Hindlimb muscle (tissue), 1 donor: ENCODE data around the gene RNF144B. TPM values are rescaled to one million over a fixed set of nuclear protein-coding genes. Genes with fewer than 3 reads are reported as not detected.

ENCODE experiments used
- DNase-seq: peaks from one replicate; pipeline ENCODE4 v3.0.0-alpha.2; 2013
- polyA plus RNA-seq: library from polyadenylated mRNA; unstranded; fragments of 120-200 nt; gene quantifications from one replicate; pipeline ENCODE4 v1.2.1, GENCODE V29; 2013; ENCODE audit not compliant: insufficient read length

RNF144B gene
- polyA plus RNA-seq, 1 donor = 12.0 TPM

- DNase-seq = no peak
These were observed 23.3 kb downstream of the RNF144B start for GRCh38 chr6:18410412-18410811.

- no peak for DNase-seq
These were observed 24.9 kb downstream of the RNF144B start for GRCh38 chr6:18412068-18412467.

DNA sequence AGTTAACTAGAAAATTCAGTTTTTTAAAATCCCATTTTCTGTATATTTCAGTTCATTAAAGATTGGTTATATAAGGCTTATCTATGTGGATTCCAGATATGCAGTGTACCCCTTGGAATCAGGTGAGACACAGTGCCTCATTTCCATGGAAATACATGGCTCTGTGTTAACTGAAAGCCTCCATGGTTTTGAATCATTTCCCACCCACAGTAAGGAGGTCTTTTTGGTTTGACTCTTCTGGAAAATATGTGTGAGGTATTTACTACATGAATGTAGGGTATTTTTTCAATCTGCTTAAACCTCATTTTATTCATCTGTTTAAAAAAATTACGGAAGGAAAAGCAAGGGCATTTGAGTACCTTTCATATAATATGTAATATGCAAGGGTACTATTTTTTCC lies 25.5 kb downstream of the RNF144B start:
- no peak for DNase-seq

GRCh38 chr6:18413381-18413780 lies 26.2 kb downstream of the RNF144B start:
- DNase-seq = no peak

GRCh38 chr6:18414116-18414515 lies 27.0 kb downstream of the RNF144B start:
- no peak for DNase-seq

DNA sequence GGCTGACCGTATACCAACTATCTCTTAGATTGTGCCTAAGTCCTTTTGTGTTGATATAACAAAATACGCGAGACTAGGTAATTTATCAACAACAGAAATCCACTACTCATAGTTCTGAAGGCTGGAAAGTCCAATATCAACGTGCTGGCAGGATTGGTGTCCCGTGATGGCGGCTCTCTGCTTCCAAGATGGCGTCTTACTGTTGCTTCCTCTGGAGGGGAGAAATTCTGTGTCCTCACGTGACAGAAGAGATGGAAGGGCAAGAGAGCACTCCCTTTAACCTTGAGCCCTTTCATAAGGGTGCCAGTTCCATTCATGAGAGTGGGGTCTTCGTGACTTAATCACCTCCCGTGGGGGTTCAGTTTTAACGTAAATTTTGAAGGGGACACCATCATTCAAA lies 28.1 kb downstream of the RNF144B start:
- DNase-seq = no peak

GRCh38 chr6:18415671-18416340 lies 28.7 kb downstream of the RNF144B start:
- DNase-seq = peak; percentile 56

DNA sequence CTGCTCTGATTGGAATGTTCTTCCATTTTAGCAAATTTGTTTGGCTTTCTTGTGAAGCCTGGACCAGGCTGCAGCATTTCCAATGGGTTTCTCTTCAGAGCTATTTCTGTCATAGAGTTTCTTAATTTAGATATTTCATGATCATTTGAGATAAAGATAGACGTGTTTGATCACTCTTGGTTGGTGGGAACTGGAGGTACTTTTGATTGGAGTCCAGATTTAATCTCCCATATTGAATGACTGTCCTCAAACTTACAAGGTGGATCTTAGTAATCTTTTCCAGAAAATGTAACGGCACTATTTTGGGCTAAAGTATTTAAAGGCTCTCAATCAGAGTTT lies 29.2 kb downstream of the RNF144B start:
- no peak for DNase-seq

GRCh38 chr6:18420328-18420727 lies 33.2 kb downstream of the RNF144B start:
- no peak for DNase-seq

- DNase-seq = no peak
These were observed 35.0 kb downstream of the RNF144B start for GRCh38 chr6:18422136-18422535.

GRCh38 chr6:18423426-18423825 lies 36.3 kb downstream of the RNF144B start:
- no peak for DNase-seq

- no peak for DNase-seq
These were observed 37.1 kb downstream of the RNF144B start for GRCh38 chr6:18424201-18424600.

DNA sequence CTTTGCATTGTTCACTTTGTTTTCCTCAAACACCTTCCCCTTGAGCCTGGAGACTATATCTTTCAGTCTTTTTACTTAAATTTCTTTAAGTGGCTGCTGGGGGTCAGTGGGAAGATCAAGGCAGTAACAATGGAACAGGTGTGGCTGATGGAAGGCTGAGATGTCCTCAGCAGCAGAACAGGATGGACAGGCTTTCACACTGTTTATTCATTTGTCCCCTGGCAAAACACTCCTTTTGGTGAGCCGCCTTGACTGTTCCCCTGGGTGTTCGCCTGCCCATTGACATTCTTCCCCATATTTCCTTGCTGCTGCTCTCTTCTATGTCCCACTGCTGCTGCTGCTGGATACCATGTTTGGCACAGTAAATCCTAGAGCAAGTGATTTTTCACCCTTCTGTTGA lies 38.1 kb downstream of the RNF144B start:
- no peak for DNase-seq

DNA sequence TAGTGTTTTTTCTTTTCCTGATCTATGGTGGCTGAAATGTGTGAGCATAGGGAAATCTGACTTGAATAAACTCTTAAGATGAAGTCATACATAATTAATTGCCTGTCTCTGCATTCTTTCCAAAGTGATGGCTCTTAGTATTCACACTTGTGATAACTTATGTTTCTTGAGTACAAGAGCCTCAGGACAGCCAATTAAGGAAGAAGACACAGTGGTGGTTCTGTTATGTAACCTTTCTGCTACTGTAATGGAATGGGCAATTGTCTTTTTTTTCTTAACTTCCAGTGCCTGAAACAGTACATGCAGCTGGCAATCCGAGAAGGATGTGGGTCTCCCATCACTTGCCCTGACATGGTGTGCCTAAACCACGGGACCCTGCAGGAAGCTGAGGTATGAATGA lies 40.1 kb downstream of the RNF144B start:
- DNase-seq = no peak

DNA sequence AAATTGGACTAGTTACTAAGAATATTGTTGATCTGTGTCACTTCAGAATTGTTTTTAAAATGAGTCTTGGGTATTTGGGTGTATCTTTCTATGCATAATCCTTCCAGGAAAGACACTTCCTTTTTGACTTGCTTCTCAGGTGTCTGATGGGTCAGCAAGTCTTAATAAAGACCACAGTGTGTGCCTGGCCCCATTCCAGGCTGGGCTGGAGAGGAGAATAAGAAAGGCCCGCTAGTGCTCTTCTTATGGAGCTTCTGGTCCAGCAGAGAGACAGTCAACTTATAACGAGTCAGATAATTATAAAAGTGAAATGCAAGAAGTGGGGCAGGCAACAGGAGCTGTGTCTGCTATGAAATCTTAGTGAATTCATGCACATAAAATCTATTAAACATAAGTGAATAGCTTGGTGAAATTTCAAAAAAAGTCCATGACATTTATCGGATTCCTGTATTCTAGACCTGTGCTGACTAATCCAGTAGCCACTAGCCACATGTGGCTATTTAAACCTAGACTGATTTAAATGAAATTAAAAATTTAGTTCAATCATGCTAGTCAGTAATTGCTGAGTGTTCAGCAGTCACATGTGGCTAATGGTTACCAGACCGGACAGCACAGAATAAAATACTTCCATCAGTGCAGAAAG lies 42.6 kb downstream of the RNF144B start:
- DNase-seq = no peak

GRCh38 chr6:18431581-18431980 lies 44.4 kb downstream of the RNF144B start:
- no peak for DNase-seq

GRCh38 chr6:18432180-18432579 lies 45.0 kb downstream of the RNF144B start:
- DNase-seq = no peak

DNA sequence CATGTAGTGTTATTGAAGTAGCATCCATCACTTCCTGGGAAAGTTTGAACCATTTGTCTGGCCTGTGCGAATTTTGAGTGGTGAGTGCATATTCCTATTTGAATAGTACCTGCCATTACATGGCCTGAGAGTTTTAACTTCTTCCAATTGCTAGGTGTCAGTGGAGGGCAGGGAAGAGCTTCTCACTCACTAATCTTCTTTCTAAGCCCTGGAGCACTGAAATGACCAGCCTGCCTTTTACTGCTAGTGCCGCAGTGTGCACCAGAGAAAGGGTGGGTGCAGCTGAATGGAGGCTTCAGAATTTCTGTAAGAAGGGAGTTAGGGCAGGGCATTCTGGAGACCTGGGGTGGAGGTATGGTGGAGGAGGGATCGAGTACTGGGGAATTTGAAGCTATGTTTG lies 45.5 kb downstream of the RNF144B start:
- DNase-seq = no peak

- DNase-seq = no peak
These were observed 45.9 kb downstream of the RNF144B start for GRCh38 chr6:18433059-18433458.

- no peak for DNase-seq
These were observed 49.2 kb downstream of the RNF144B start for GRCh38 chr6:18436341-18436740.

DNA sequence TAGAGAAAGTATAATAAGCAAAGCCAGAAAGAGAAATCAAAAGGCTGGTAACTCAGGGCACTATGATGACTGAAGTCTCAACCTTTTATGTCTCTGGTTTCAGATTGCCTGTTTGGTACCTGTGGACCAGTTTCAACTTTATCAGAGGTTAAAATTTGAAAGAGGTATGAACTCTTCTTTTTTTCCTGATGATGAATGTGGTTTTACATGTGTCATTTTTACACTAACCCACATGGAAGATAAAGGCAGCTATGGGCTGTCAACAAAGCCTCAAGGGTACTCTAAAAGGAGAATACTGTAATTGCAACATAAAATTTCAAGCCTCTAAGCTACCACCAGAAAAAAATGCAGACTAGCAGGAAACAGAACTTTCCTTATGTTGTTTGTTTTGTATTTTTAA lies 52.4 kb downstream of the RNF144B start:
- no peak for DNase-seq

DNA sequence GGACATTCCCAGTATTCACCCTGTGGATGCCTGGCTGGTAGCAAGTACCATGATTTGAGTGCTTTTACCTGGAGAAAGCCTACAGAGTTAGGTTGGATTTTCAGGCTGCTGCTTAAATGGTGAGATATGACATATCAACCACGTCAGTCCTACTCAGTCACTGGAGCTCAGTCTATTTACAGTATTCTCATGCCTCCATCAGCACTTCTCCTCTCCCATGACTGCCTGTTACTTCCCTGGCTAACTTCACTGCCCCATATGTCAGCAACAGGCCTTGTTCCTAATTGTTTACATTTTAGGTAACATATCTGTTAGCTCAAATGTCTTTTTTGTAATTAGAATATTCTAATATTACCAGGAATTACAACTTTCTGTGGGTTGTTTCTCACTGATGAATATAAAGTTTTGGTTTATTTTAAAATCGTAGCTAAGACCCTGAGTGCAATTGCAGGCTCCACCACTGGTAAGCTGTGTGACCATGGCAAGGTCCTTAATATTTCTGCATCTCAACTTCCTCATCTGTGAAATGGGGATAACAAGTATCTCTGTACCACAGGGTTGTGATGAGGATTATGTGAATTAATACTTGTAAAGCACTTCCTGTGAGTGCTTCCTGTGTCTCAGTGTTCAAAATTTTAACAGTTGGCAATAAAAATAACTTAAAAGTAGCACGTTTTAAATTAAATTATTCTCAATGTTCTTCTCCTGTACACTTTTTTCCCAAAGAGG lies 54.3 kb downstream of the RNF144B start:
- no peak for DNase-seq

DNA sequence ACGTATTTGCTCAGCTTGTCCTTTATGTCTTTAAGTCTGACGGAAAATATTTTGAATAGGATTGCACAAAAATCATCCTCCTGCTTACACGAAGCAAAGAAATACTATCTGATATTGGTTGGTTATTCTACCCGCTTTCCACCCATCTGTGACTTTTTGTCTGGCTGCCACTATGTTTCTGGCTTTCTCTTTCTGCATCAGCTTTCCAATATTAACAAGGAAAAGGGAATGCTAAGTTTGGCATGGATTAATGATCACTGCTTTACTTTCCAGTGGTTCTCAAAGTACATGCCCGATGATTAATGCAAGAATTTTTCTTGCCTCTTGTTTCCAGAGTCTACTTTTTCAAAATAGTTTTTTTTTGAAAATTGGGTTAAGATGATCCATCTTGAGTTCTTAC lies 57.0 kb downstream of the RNF144B start:
- no peak for DNase-seq

GRCh38 chr6:18445228-18445627 lies 58.1 kb downstream of the RNF144B start:
- DNase-seq = no peak
